HG02642 (cell line): ENCODE results near the gene CISTR.
A peak's percentile ranks its signal among the peaks of the same experiment; 100 is the strongest.
"Not testable (repeated sequence)": the region's sequence is repeated elsewhere in the genome, so short reads cannot be mapped to it uniquely, and the experiment has no call there.

Source experiments
- ATAC-seq: cut with Tn5 transposase; IDR thresholded peaks from one replicate; pipeline ENCODE4 v1.9.1; 2021; ENCODE audit warnings: mild to moderate bottlenecking; ENCODE audit not compliant: unreplicated experiment, poor library complexity

The CISTR gene

DNA sequence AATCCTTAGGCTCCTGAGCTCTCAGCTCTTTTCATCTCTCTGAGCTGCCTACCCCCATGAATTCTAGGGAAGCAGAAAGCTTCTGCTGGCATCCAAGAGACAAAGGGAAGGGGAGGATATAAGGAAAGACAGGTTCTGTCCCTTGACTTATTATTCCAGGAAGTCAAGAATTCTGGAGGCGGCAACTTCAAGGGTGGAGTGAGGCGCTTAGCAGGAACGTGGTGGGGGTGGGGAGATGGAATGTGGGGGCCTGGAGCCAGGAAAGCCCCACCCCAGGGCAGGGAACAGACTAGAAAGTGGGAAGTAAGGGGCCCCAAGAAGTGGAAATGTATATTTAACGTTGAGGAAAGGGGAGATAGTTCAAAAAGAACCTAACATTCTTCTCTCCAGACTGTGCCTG lies 26.0 kb downstream of the CISTR start:
- no peak for ATAC-seq

DNA sequence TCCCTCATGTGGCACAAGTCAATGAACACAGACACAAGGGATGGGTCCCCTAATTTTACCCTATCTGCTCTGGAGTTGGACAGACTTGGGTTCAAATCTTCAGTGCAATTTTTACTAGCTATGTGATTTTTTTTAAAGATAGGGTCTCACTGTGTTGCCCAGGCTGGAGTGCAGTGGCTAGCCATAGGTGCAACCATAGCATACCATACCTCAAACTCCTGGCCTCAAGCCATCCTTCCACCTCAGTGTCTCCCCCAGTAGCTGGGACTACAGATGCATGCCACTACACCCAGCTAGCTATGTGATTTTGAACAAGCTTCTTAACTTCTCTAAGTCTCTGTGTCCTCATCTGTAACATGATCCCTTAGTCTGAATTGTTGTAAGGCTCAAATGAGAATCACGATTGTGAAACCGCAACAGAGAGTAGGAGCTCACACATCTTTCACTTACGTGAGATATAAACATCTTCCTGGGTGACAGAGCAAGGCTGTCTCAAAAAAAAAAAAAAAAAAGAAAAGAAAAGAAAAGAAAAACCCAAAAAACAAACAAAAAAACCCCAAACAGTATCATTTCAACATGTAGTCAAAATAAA lies 29.2 kb downstream of the CISTR start:
- no peak for ATAC-seq

DNA sequence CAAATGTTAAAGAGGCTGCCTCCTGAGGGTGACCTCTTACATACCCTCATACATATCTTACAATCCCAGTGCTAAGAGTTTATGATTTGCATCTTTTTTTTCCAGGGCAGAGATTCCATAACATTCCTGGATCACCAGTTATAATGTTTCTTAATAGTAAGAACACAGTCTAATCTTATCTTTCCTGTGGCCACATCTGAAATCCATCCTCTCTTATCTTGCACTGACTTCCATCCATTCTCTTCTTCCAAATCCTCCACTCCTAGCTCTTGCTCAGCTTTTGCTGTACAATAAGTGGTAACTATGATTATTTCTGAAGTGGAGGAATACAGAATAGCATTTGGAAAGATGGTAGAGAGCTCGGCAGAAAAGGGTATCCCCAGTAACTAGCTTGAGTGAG lies 30.8 kb downstream of the CISTR start:
- ATAC-seq, result no peak

DNA sequence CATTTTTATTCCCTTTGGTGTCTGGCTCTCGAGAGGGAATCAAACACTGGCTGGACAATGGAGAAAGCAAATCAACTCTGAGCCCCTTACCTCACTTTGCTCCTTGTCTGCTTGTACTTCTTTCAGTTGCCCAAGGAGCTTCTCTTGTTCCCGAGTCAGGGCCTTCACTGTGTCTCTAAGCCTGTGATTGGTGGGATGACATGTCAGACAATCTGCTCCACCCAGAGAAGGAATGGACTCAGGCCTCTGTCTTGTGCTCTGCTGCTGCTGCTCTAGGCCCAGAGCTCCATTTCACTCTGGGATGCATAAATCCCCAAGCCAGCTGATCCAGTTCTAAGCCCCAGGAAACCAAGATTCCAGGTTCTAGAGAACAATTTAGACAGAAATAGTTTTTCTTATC lies 32.1 kb downstream of the CISTR start:
- no peak for ATAC-seq

DNA sequence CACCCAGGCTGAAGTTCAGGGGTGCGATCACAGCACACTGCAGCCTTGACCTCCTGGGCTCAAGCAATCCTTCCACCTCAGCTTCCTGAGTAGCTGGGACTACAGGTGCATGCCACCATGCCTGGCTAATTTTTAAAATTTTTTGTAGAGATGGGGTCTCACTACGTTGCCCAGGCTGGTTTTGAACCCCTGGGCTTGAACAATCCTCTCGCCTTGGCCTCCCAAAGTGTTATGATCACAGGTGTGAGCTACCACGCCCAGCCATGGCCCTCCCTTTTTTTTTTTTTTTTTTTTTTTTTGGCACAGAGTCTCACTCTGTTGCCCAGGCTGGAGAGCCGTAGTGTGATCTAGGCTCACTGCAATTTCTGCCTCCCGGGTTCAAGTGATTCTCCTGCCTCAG lies 33.2 kb downstream of the CISTR start:
- not testable (repeated sequence) for ATAC-seq

DNA sequence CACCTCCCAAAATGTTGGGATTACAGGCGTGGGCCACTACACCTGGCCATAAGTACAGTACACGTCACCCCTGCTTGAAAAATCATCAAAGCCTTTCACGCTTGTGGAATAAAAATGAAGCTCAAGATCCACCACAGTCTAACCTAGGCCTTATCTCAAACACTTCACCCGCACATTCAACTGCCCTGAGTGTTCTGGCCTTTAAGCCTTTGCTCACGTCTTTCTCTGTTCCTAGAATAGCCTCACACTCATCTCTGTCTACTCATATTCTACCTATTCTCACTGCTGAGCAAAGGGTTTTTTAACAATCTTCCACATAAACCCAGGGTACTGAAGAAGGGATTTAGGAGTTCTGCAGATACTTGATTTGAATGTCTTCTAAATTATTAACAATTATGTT lies 34.5 kb downstream of the CISTR start:
- no peak for ATAC-seq

DNA sequence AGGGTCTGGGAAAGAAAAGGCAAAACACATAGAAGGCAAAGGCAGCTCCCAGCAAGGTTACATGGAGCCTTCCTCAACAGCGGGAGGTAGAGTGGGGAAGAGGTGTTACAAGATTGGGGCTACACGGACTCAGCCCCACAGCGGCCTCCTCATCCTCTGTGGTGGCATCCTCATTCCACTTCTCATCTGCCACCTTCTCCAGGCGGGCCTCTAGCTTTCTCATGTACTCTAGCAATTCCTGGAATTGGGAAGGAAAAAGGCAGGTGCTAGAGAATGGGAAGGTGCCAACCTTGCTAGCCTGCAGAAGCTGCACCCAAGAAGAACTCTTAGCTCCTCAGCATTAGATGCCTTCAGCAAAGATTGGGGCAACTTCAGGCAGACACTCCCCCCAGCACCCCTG lies 37.8 kb downstream of the CISTR start:
- no peak for ATAC-seq

DNA sequence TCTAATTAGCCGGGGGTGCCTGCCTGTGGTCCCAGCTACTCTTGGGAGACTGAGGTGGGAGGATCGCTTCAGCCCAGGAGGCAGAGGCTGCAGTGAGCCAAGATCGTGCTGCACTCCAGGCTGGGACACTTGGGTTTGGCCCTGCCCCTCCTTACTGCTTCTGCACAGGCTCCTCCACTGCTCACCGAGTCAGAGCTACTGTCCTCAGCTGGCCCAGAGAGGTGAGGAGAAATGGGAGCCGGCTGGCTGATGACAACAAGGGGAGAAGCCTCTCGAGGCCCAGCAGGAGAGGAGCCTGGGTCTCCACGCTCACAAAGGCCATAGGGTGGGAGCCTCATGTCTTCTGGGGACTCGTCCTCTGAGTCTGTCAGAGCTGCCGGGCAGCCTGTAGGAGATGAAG lies 38.3 kb downstream of the CISTR start:
- no peak for ATAC-seq

DNA sequence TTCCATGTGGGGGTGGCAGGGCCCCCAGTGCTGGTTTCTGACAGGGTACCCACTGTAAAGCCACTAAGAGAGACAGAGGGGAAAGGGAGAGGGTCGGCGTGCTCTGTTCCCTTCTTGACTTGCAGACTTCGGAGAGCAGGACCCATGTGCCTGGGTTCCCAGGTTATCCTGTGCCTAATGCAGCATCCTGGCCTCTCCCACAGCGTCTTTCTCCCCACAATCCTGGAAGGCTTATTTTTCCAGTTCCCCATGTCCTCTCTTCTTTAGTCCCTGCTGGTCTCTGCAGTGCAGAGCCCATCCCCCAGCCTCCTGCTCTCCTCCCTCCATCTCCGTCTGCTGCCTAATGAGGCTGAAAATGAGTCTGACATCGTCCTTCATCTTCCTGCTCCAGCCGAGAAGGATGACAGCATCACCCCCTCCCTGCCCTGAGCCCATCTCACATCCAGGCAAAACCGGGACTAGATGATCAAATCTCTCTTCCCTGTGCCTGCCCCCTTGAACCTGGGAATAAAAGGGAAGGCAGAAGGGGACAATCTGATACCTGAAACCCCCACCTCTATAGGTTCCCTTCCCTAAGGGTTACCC lies 39.6 kb downstream of the CISTR start:
- no peak for ATAC-seq

DNA sequence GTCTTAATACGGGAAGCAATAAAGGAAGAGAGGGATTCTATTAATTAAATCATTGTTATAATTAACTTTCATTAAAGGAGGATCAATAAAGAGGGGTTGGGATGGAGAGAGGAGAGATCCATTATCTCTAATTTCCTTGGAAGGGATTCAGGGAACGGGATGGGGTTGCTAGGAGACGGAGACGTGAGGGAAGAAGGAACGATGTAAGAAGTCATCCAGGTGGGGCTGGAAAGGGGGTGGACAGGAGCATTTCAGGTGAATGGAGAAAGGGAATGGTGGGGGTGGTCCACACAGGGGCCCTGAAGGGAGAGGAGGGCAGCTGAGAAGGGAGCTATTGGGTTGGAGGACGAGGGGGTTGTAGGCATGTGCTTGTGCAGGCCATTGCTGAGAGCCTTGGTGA lies 41.7 kb downstream of the CISTR start:
- ATAC-seq, result no peak

DNA sequence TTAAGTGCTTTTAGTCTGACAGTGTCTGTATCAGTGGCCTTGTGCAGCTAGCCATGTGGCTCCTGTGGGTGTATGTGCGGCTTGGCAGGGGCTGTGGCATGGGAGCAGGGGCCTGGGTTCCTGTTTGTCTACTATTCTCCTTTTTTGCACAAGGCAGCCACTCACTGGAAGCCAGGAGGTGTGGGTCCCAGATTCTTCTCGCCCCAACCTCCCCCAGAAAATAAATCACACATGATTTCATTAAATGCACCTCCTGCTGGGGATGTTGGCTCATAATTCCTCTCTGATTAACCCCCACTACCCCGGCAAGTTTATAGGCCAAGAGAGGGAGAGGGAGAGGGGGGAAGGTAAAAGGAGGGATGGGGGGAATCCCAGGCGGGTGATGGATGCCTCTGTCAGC lies 42.1 kb downstream of the CISTR start:
- no peak for ATAC-seq

DNA sequence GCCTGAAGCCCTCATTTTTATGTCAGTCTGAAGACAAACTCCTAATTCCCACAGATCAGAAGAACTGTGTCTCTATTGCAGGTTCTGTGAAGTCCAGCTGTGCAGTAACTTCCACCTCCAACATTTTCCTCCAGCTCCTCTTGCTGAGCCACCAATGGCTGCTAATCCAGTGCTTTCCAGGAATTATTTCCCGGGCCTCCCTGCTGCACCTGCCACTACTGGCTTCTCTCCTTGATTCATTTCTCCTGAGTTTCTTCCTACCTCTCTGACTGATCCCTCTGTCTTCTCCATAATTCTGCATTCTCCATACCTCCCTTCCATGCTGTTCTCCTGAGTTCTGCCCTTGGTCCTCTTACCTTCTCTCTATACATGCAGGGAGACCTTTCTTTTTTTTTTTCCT lies 45.7 kb downstream of the CISTR start:
- ATAC-seq, result no peak

DNA sequence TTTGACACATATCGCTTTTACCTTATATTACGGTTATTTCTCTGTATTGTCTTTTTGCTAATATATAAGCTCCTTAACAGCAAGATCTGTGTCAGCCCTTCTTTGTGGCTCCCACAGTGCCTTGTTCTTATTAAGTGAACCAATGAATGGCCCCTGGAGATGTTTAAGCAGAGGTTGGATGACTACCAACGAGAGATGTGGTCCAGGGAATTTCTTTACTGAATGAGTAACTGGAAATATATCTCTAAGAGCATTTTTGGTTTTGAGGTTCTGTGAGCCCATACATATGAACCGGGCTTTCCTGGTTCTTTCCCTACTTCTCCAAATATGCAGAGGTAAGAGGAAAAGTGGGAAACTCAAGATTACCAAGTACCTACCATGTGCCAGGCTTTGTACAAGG lies 48.0 kb downstream of the CISTR start:
- ATAC-seq, result no peak

DNA sequence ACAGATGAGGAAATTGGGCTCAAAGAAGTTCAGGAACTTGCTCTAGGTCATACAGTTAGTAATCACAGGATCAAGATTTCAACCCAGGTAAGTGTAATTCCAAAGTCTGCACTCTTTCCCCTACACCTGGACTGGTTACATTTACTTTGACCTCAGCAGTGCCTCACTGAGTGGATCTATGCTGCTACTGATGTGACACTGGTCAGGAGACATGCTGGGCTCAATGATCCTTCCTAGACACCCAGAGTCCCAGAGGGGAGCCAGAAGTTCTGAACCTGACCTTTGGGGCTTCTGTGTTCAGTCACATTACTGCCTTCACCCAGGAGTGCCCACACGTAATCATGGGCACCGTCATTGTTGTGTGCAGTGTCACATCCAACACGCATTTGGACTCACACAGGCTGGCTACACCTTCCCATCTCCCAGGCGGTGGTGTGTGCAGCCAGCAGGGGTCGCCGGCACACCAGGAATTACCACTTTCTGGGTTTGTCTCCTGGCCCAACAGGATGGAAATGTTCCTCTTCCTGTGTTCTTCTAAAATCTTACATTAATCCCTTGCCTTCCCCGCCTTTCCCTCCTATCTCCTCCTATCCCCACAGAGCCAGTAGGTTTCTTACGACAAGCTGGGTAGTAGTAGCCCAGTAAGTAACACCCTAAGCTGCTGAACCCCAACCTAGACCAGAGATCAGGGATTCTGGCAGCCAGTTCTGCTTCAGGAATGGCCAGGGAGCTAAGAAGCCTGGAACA lies 50.1 kb downstream of the CISTR start:
- ATAC-seq, result peak; percentile 56

DNA sequence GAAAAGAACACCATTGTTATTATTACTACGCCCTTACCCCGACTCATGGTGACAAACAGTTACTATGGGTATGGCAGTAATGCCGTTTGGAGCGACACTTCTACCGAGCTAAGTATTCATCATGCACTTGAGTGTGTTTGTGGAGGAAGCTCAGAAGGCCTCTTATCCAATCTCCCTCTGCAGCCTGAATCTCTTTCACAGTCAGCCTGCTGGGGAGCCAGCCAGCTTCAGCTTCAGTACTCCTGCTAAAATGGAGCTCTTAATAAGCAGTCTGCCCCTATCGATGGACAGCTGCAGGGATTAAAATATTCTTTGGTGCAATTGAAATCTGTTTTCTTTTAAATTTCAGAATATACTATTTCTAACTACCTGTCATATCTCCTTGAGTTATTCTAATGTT lies 51.2 kb downstream of the CISTR start:
- no peak for ATAC-seq

DNA sequence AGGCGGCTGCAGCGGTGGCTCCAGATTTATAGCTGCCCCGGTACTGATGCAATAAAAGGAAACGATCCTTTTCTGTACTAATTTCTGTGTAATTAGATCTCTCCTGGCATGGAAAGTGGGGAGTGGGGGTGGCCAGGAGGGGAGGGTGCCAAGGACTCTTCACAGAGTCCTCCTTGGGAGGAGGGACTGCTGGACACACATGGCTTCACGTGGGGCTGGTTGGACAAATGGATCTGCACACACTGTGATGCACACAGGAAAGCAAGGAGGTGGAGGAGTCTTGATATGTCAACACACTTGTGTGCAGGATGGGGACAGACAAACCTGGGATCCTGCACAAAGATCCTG lies 52.1 kb downstream of the CISTR start:
- ATAC-seq, result no peak

DNA sequence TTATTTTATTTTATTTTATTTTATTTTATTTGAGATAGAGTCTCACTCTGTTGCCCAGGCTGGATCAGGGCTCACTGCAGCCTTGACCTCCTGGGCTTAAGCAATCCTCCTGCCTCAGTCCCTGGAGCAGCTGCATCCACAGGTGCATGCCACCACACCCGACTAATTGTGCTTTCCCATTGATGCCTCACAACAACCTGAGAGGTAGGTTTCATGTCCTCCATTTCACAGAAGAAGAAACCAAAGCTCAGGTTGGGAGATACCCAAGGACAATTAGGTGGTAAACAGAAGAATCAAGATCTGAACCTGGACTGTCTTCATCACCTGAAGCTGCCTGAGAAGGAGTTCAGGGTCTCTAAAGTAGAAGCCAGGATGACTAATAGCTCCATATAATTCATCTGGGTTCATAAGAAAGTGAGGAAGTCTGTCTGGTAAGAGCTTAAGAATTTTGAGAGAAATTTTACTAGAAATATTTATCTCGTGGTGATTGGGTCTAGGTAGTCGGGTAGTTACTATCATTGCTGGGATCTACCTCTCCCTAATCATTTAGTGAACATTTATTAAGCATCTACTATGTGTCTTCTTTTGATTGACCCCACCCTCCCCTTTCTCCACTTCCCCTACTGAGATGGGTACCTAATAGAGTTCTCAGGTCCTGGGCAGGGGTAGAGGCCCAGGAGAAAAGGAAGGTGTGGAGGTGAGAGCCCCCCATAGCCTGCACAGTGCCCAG lies 52.7 kb downstream of the CISTR start:
- ATAC-seq, result no peak

DNA sequence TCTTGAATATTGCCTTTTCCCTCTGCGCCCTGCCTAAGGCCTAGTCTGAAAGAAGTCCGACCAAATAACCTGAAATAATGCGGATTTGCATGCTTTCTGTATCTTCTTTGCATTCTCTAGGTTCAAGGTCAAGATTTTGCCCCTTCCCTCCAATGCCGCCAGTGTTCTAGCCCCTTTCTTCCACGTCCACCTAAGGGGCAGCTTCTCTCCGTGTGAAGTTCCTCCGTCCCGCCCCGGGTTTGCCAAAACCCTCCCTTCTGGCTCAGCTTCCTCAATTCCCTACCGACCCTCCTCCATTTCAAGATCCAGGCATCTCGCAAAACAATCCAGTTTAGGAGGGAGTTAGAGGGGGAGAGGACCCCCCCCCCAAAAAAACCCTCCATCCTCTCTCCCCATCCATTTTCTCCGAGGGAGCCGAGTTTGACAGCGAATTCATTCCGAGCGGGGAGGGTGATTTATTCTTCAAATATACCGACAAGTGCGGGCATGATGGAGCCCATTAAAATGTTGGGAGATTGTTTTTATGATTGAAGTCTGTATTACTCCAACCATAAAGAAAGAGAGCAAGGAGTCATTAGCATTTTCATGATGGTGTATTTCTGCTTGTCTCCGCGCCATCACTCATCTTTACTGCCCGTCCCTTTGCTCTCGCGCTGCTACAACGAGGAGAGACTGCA lies 55.0 kb downstream of the CISTR start:
- no peak for ATAC-seq
